ENCODE data around the gene HOMER2.

Gene HOMER2

GRCh38 chr15:82911458-82911857 lies 41.1 kb downstream of the HOMER2 start:
- no peak for TF ChIP-seq CTCF (conservative IDR thresholded peaks at IDR 0.05; ENCODE audit: low read depth, low read length)
- no peak for DNase-seq (ENCODE audit: low read depth)

GRCh38 chr15:82910721-82911120 lies 41.8 kb downstream of the HOMER2 start:
- no peak overlapping the region for H3K4me3 ChIP-seq (ENCODE audit: low read depth, low read length)
- no peak for DNase-seq (ENCODE audit: low read depth)
- no peak for TF ChIP-seq CTCF (conservative IDR thresholded peaks at IDR 0.05; ENCODE audit: low read depth, low read length)

More at GRCh38 chr15:82911458-82911857, 41.1 kb downstream of the HOMER2 start:
- no peak overlapping the region for H3K4me3 ChIP-seq (ENCODE audit: low read depth, low read length)

GRCh38 chr15:82909080-82909815 lies 43.3 kb downstream of the HOMER2 start:
- DNase-seq (ENCODE audit: low read depth) = no peak
- no peak for TF ChIP-seq CTCF (conservative IDR thresholded peaks at IDR 0.05; ENCODE audit: low read depth, low read length)
- H3K4me3 ChIP-seq (ENCODE audit: low read depth, low read length) = no peak overlapping the region

- no peak for DNase-seq (ENCODE audit: low read depth)
- H3K4me3 ChIP-seq (ENCODE audit: low read depth, low read length) = no peak overlapping the region
- TF ChIP-seq CTCF (conservative IDR thresholded peaks at IDR 0.05; ENCODE audit: low read depth, low read length) = no peak
Observed at GRCh38 chr15:82907350-82907749, 45.2 kb downstream of the HOMER2 start.

GRCh38 chr15:82904574-82904973 lies 47.9 kb downstream of the HOMER2 start:
- H3K4me3 ChIP-seq (ENCODE audit: low read depth, low read length) = no peak overlapping the region
- no peak for TF ChIP-seq CTCF (conservative IDR thresholded peaks at IDR 0.05; ENCODE audit: low read depth, low read length)
- DNase-seq (ENCODE audit: low read depth) = no peak

- no peak for TF ChIP-seq CTCF (conservative IDR thresholded peaks at IDR 0.05; ENCODE audit: low read depth, low read length)
- no peak overlapping the region for H3K4me3 ChIP-seq (ENCODE audit: low read depth, low read length)
- DNase-seq (ENCODE audit: low read depth) = no peak
Observed at GRCh38 chr15:82903511-82903910, 49.0 kb downstream of the HOMER2 start.

Data from choroid plexus epithelial cell (primary cell).